GM08714 (cell line): ENCODE results near the gene SERPINF2.
"Not testable (repeated sequence)": the region's sequence is repeated elsewhere in the genome, so short reads cannot be mapped to it uniquely, and the experiment has no call there.

ENCODE experiments used
- H3K4me3 ChIP-seq: fragments of 200-500 bp; sonication (Bioruptor generic); 2 replicates; pipeline ENCODE4 v1.5.1; 2014; ENCODE audit warnings: mild to moderate bottlenecking, low read length, inconsistent platforms
- ZNF274 ChIP-seq: IDR thresholded peaks from 2 replicates; pipeline ENCODE4 v1.6.1; 2012; ENCODE audit warnings: mild to moderate bottlenecking, low read depth, low read length

The SERPINF2 gene

GRCh38 chr17:1755252-1755826, 12.7 kb downstream of the SERPINF2 start:
- no peak overlapping the region for H3K4me3 ChIP-seq
- TF ChIP-seq ZNF274 = no peak

GRCh38 chr17:1755827-1756262, 13.2 kb downstream of the SERPINF2 start:
- TF ChIP-seq ZNF274 = no peak
- no peak overlapping the region for H3K4me3 ChIP-seq

- TF ChIP-seq ZNF274 = no peak
- H3K4me3 ChIP-seq = no peak overlapping the region
Observed at GRCh38 chr17:1758807-1759206, 16.1 kb downstream of the SERPINF2 start.

DNA sequence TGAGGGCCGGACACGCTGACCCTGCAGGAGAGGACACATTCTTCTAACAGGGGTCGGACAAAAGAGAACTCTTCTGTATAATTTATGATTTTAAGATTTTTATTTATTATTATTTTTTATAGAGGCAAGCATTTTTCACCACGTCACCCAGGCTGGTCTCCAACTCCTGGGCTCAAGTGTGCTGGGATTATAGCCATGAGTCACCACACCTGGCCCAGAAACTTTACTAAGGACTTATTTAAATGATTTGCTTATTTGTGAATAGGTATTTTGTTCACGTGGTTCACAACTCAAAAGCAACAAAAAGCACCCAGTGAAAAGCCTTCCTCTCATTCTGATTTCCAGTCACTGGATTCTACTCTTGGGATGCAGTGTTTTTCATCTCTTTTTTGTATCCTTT, 16.9 kb downstream of the SERPINF2 start:
- no peak for TF ChIP-seq ZNF274
- H3K4me3 ChIP-seq = no peak overlapping the region

DNA sequence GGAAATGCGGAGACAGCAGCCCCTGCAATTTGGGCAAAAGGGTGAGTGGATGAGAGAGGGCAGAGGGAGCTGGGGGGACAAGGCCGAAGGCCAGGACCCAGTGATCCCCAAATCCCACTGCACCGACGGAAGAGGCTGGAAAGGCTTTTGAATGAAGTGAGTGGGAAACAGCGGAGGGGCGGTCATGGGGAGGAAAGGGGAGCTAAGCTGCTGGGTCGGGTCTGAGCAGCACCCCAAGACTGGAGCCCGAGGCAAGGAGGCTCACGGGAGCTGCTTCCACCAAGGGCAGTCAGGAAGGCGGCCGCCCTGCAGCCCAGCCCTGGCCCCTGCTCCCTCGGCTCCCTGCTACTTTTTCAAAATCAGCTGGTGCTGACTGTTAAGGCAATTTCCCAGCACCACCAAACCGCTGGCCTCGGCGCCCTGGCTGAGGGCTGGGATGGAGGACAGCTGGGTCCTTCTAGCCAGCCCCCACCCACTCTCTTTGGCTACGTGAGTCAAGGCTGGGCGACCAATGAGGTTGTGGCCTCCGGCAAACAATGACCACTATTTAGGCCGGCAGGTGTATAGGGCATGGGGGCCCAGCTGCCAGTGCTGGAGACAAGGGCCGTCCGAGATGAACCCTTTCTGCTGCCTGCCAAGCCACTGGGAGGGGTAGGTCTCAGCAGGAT, 19.7 kb downstream of the SERPINF2 start:
- no peak overlapping the region for H3K4me3 ChIP-seq
- TF ChIP-seq ZNF274 = no peak

DNA sequence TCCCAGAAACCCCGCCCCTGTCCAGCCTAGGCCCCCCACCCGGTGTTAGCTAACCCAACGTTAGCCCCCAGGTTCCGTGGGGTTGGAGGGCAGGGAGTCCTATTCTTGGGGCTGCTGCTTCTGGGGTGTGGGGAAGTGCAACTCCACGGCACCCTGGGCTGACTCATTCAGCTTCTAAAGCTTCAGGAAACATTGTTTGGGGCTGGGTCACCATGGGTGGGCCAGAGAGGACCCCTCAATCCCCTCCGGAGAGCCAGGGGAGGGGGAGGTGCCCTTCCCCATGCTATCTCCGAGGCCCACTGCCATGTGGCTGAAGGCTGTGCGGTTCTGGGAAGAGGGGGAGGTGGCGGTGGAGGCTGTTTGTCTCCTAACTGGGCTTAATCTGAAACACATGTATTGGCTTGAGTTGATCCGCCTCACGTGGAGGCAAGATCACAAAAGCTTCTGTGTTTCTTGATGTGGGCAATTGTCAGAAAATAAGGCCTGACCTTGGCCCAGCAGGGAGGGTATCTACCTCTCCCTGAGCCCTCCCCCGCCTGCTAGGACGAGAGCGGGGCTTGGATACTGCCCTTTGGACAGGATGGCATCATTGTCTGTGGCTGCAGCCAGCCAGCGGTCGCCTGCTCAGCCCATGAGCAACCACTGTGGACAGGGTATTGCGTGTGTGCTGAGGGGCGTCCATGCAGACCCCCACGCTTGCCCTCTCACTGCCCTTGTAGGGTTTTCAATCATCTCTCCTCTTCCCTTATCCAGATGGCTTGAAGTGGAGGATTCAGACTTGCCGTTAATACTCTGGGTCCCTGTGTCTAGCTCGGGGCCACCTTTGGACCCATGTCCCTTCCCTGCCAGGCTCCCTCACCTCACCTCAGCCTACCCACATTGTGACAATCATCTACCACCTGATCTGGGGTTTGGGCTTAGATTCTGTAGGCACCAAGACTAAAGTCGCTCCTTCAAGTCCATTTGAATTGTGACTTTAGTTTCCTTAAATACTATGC, 20.5 kb downstream of the SERPINF2 start:
- H3K4me3 ChIP-seq = no peak overlapping the region
- no peak for TF ChIP-seq ZNF274

DNA sequence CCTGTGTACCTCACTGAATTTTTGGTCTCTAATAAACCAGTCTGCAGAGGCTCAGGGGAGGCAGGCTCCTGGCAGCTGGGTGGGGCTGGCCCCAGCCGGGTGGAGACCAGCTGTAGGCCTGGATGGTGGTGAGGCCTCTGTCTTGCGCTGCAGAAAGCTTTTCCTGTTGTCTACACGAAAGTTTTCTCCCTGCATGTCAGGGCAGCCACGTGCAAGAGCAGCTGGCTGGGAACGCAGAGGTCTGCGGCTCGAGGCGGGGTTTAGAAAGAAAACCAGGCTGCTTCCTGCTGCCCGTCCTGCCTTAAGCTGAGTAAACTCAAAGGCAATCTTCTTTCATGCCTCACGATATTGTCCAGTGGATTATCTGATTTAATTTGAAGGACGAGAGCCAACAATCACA, 21.6 kb downstream of the SERPINF2 start:
- TF ChIP-seq ZNF274 = no peak
- H3K4me3 ChIP-seq = no peak overlapping the region

- H3K4me3 ChIP-seq = not testable (repeated sequence)
Observed at GRCh38 chr17:1764705-1765104, 22.0 kb downstream of the SERPINF2 start.

GRCh38 chr17:1765576-1765975, 22.9 kb downstream of the SERPINF2 start:
- no peak for TF ChIP-seq ZNF274
- H3K4me3 ChIP-seq = no peak overlapping the region

DNA sequence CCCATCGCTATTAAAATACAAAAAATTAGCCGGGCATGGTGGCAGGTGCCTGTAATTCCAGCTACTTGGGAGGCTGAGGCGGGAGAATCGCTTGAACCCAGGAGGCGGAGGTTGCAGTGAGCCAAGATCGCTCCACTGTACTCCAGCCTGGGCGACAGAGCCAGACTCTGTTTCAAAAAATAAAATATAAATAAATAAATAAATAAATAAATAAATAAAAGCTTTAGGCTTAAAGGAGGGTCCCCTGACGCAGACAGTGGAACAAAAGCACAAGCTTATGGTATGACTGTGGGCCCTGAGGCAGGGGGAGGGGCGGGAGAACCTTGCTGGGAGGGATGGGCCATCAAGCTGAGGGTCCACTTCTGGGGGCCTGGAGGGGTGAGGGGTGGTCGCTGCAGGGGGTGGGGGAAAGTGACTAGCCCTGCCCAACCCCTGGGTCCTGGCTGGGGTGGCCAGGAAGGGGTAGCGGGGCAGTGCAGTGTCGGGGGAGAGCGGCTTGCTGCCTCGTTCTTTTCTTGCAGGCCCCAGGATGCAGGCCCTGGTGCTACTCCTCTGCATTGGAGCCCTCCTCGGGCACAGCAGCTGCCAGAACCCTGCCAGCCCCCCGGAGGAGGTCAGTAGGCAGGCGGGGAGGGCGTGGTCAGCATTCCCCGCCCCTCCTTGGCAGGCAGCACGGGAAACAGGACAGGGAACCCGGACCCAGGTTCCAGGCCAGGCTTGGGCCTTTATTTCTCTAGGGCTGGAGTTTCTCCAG, 23.9 kb downstream of the SERPINF2 start:
- TF ChIP-seq ZNF274 = no peak
- no peak overlapping the region for H3K4me3 ChIP-seq

- no peak overlapping the region for H3K4me3 ChIP-seq
- no peak for TF ChIP-seq ZNF274
Observed at GRCh38 chr17:1767358-1767757, 24.7 kb downstream of the SERPINF2 start.

- no peak overlapping the region; the same call in 1 of the 2 replicates for H3K4me3 ChIP-seq
- no peak for TF ChIP-seq ZNF274
Observed at GRCh38 chr17:1769822-1770477, 27.3 kb downstream of the SERPINF2 start.

GRCh38 chr17:1773000-1773695, 30.5 kb downstream of the SERPINF2 start:
- not testable (repeated sequence) for H3K4me3 ChIP-seq
